Endothelial cell of umbilical vein (primary cell): ENCODE data around the gene CHST14. TPM values are rescaled to one million over a fixed set of nuclear protein-coding genes. Genes with fewer than 3 reads are reported as not detected.

ENCODE experiments used
- BruUV-seq: library from RNA; stranded (reverse); fragments of 400-500 nt; replicated peaks from 2 replicates; lab custom pipeline; 2021; lab: Mats Ljungman, UMichigan
- CTCF ChIA-PET: fragments of 300-600, 350-600 bp; sonication (Branson Sonifier 250); formaldehyde crosslinking; loops from one replicate; lab custom pipeline; 2021; ENCODE audit warnings: antibody characterized with exemption, inconsistent platforms; lab: Charles Lee
- POLR2A ChIA-PET: fragments of 300-600, 350-600 bp; sonication (Branson Sonifier 250); formaldehyde crosslinking; loops from one replicate; lab custom pipeline; 2021; ENCODE audit warnings: antibody characterized with exemption, inconsistent platforms; lab: Charles Lee
- DNase-seq: peaks from one replicate; pipeline ENCODE4 v3.0.0-alpha.2; 2011; ENCODE audit warnings: low read depth, low spot score
- FAIRE-seq: peaks from 2 replicates; lab custom pipeline; 2011; peaks lifted over from hg19 to GRCh38; lab: Jason Lieb, UNC
- H2AFZ ChIP-seq: 2 replicates; pipeline ENCODE4 v1.6.0; 2012; ENCODE audit warnings: low read depth, low read length, control low read depth, inconsistent platforms
- H3K27ac ChIP-seq: 2 replicates; pipeline ENCODE4 v1.5.1; 2011; ENCODE audit warnings: low read depth, mild to moderate bottlenecking, control low read depth, low read length, moderate library complexity; ENCODE audit not compliant: insufficient read depth
- H3K27me3 ChIP-seq, 2 experiments: 2 replicates each; pipeline versions ENCODE4 v1.6.0 to v1.6.1; 2011; ENCODE audit warnings: low read length in 2 of 2, mixed read lengths in 1 of 2; ENCODE audit not compliant: control insufficient read depth in 2 of 2, insufficient read depth in 2 of 2
- H3K36me3 ChIP-seq, 2 experiments: 2 replicates in 1 of 2; 3 replicates in 1 of 2; pipeline ENCODE4 v1.5.1; 2011; ENCODE audit warnings: low read length in 2 of 2, mild to moderate bottlenecking in 1 of 2, moderate library complexity in 1 of 2; ENCODE audit not compliant: control insufficient read depth in 2 of 2, insufficient read depth in 2 of 2; ENCODE audit errors: extremely low read depth in 1 of 2
- H3K4me1 ChIP-seq: 3 replicates; pipeline ENCODE4 v1.5.1; 2011; ENCODE audit warnings: mild to moderate bottlenecking, low read length; ENCODE audit not compliant: control insufficient read depth, insufficient read depth; ENCODE audit errors: extremely low read depth
- H3K4me2 ChIP-seq: 2 replicates; pipeline ENCODE4 v1.6.1; 2011; ENCODE audit warnings: low read length, control low read depth, mixed read lengths; ENCODE audit not compliant: insufficient read depth
- H3K4me3 ChIP-seq, 3 experiments: fragments of 200-600 bp in 1 of 3; sonication (generic), shearing (Covaris generic) in 1 of 3; replicated peaks in 1 of 3; 2 replicates each; pipeline ENCODE4 v1.5.1; 2011 to 2016; ENCODE audit warnings: control low read depth in 3 of 3, low read length in 3 of 3, mild to moderate bottlenecking in 2 of 3, inconsistent platforms in 1 of 3, low read depth in 1 of 3, moderate library complexity in 1 of 3; ENCODE audit not compliant: insufficient read depth in 1 of 3
- H3K79me2 ChIP-seq: 2 replicates; pipeline ENCODE4 v1.6.0; 2012; ENCODE audit warnings: low read length, inconsistent platforms; ENCODE audit not compliant: control insufficient read depth, insufficient read depth
- H3K9ac ChIP-seq: replicated peaks from 2 replicates; pipeline ENCODE3; 2011; ENCODE audit warnings: low read length, control low read depth; ENCODE audit not compliant: insufficient read depth; ENCODE audit errors: extremely low read depth
- H3K9me1 ChIP-seq: replicated peaks from 3 replicates; pipeline ENCODE4 v1.6.0; 2011; ENCODE audit warnings: mild to moderate bottlenecking, low read length; ENCODE audit not compliant: control insufficient read depth, insufficient read depth; ENCODE audit errors: extremely low read depth
- H3K9me3 ChIP-seq: replicated peaks from 2 replicates; pipeline ENCODE4 v1.5.1; 2012; ENCODE audit warnings: low read length, inconsistent platforms; ENCODE audit not compliant: control insufficient read depth, insufficient read depth
- H4K20me1 ChIP-seq: replicated peaks from 2 replicates; pipeline ENCODE3; 2011; ENCODE audit warnings: mild to moderate bottlenecking, low read length; ENCODE audit not compliant: control insufficient read depth, insufficient read depth; ENCODE audit errors: extremely low read depth
- CTCF ChIP-seq, 2 donors: IDR thresholded peaks; 1 replicate in 1 of 2; 2 replicates in 1 of 2; pipeline ENCODE4 v1.5.1; 2011; ENCODE audit warnings: low read length in 2 of 2, mild to moderate bottlenecking in 2 of 2, moderate library complexity in 2 of 2, control low read depth in 1 of 2, inconsistent platforms in 1 of 2, low read depth in 1 of 2; ENCODE audit not compliant: insufficient read depth in 1 of 2; ENCODE audit errors: extremely low read depth in 1 of 2
- EZH2 ChIP-seq: IDR thresholded peaks from 2 replicates; pipeline ENCODE4 v1.6.1; 2012; ENCODE audit warnings: borderline replicate concordance, low read depth, mild to moderate bottlenecking, moderate library complexity, low read length, inconsistent platforms; ENCODE audit not compliant: severe bottlenecking
- FOS ChIP-seq: IDR thresholded peaks from 2 replicates; pipeline ENCODE4 v1.6.1; 2011; ENCODE audit warnings: mild to moderate bottlenecking, low read length, moderate library complexity, borderline replicate concordance; ENCODE audit not compliant: insufficient read depth
- GATA2 ChIP-seq: IDR thresholded peaks from 2 replicates; pipeline ENCODE4 v1.7.0; 2011; ENCODE audit warnings: low read depth, mild to moderate bottlenecking, moderate library complexity, mixed read lengths, low read length; ENCODE audit not compliant: insufficient read length, insufficient read depth
- JUN ChIP-seq: IDR thresholded peaks from 2 replicates; pipeline ENCODE4 v1.6.1; 2011; ENCODE audit warnings: borderline replicate concordance, low read depth; ENCODE audit not compliant: insufficient read length, insufficient read depth
- MAX ChIP-seq: IDR thresholded peaks from 2 replicates; pipeline ENCODE4 v1.6.1; 2011; ENCODE audit not compliant: insufficient read depth, insufficient read length
- MYC ChIP-seq: IDR thresholded peaks from one replicate; pipeline ENCODE4 v1.6.1; 2011; ENCODE audit warnings: mild to moderate bottlenecking, low read depth, low read length
- POLR2A ChIP-seq: IDR thresholded peaks from 2 replicates; pipeline ENCODE4 v1.6.1; 2012; ENCODE audit warnings: low read depth, mild to moderate bottlenecking, control low read depth, low read length
- POLR2AphosphoS5 ChIP-seq: IDR thresholded peaks from 2 replicates; pipeline ENCODE4 v1.6.1; 2012; ENCODE audit warnings: low read depth, mild to moderate bottlenecking, control low read depth, low read length, moderate library complexity; ENCODE audit not compliant: insufficient read depth
- dilution Hi-C: fragments of 300-500 bp; cut with MboI; formaldehyde crosslinking; loops from one replicate; pipeline ENCODE4 v1.15.0; 2019; ENCODE audit warnings: low sequenced_read_pairs; ENCODE audit not compliant: extremely low pct_ligation_motif_present
- intact Hi-C: fragments of 100-400 bp; cut with micrococcal nuclease; formaldehyde crosslinking; loops from one replicate; pipeline ENCODE4 v1.10.0; 2022
- polyA plus RNA-seq, 4 experiments: library from polyadenylated mRNA; depleted of rRNA in 3 of 4; stranded (reverse) in 3 of 4; unstranded in 1 of 4; fragments of >200 nt; gene quantifications; 2 replicates each; pipeline versions ENCODE4 v1.2.1 to v1.2.3, GENCODE V29; 2011 to 2012; ENCODE audit warnings: missing spikeins in 1 of 4
- total RNA-seq: library from RNA; stranded (reverse); gene quantifications from 2 replicates; pipeline ENCODE4 v1.2.3, GENCODE V29; 2021

CHST14 gene
- total and polyA plus RNA-seq, 2 donors (not counting 3 experiments of a cell fraction or from before 2014, with no cell fraction given): 35.1 to 49.2 TPM

- Histone ChIP-seq H3K27me3 (no peaks in the 10 kb centered on the region), H2AFZ (no peak overlapping the region), H3K4me3 (no peak overlapping the region), H3K9me3 (no peaks in the 10 kb centered on the region), H3K9ac (no peak overlapping the region), H3K79me2 (peaks cover 28% of the 10 kb centered on the region), H3K36me3 (no peaks in the 10 kb centered on the region), H3K9me1 (no peaks in the 10 kb centered on the region), H3K4me2 (no peak overlapping the region), H3K27ac (no peak overlapping the region), H3K4me1 (no peaks in the 10 kb centered on the region), H4K20me1 (no peaks in the 10 kb centered on the region)
- ChIA-PET POLR2A (no interaction called here), CTCF (no interaction called here)
- dilution Hi-C loops (no loop called here), intact Hi-C loops (no loop called here)
- no TSS peak for BruUV-seq
- no peak for DNase-seq
- no peak for FAIRE-seq
- TF ChIP-seq MYC (no peak), JUN (no peak), CTCF (IDR thresholded peaks at IDR 0.05; ENCODE audit: extremely low read depth in 1 of 2, insufficient read depth in 1 of 2, low read depth in 1 of 2, low read length in 2 of 2) (no peak), GATA2 (no peak)
Measured at GRCh38 chr15:40448354-40448753, 22.4 kb upstream of the CHST14 start.

GRCh38 chr15:40449275-40449674 lies 21.5 kb upstream of the CHST14 start:
- H3K36me3 ChIP-seq: no peaks in the 10 kb centered on the region
- peak; percentile 15 for FAIRE-seq

More at GRCh38 chr15:40449275-40449674, 21.5 kb upstream of the CHST14 start:
- Histone ChIP-seq H3K79me2 (peaks cover 20% of the 10 kb centered on the region), H3K27ac (no peak overlapping the region), H3K27me3 (no peaks in the 10 kb centered on the region), H3K4me2 (no peak overlapping the region), H4K20me1 (no peaks in the 10 kb centered on the region), H3K9ac (no peak overlapping the region), H2AFZ (no peak overlapping the region), H3K4me1 (no peaks in the 10 kb centered on the region), H3K9me3 (no peaks in the 10 kb centered on the region), H3K4me3 (no peak overlapping the region), H3K9me1 (no peaks in the 10 kb centered on the region)
- DNase-seq: no peak
- TF ChIP-seq POLR2AphosphoS5: no peak
- no peak for TF ChIP-seq GATA2
- TF ChIP-seq MYC: no peak
- no peak for TF ChIP-seq FOS
- TF ChIP-seq EZH2: no peak
- no peak for TF ChIP-seq CTCF (IDR thresholded peaks at IDR 0.05; ENCODE audit: extremely low read depth in 1 of 2, insufficient read depth in 1 of 2, low read depth in 1 of 2, low read length in 2 of 2)
- no peak for TF ChIP-seq POLR2A
- no peak for TF ChIP-seq JUN
- TF ChIP-seq MAX: no peak
- BruUV-seq: no TSS peak
- CTCF ChIA-PET: no interaction called here
- POLR2A ChIA-PET: no interaction called here
- dilution Hi-C loops: no loop called here
- intact Hi-C loops: no loop called here
